Activated B cell treated with CpG ODN at 0.5 μM for 24 hours (primary cell): ENCODE data around the gene CEP83. TPM values are rescaled to one million over a fixed set of nuclear protein-coding genes. Genes with fewer than 3 reads are reported as not detected.

ENCODE experiments used
- ATAC-seq: fragments of 200-7000 bp; cut with Tn5 transposase; one replicate; pipeline ENCODE4 v1.10.0; 2021; ENCODE audit warnings: low read depth, mild to moderate bottlenecking, moderate library complexity
- CTCF ChIA-PET: fragments of 350-600 bp; sonication (Branson Sonifier 250); formaldehyde crosslinking; loops from one replicate; lab custom pipeline; 2021; ENCODE audit warnings: antibody characterized with exemption; lab: Charles Lee
- POLR2A ChIA-PET: fragments of 350-600 bp; sonication (Branson Sonifier 250); formaldehyde crosslinking; loops from one replicate; lab custom pipeline; 2021; ENCODE audit warnings: antibody characterized with exemption; lab: Charles Lee
- DNase-seq: peaks from one replicate; pipeline ENCODE4 v3.0.0; 2022
- H3K27ac Mint-ChIP-seq: one replicate; pipeline ENCODE4 v1.8.0; 2020; ENCODE audit warnings: mixed read lengths
- H3K27me3 Mint-ChIP-seq: one replicate; pipeline ENCODE4 v1.8.0; 2021; ENCODE audit warnings: mixed read lengths
- H3K36me3 Mint-ChIP-seq: one replicate; pipeline ENCODE4 v1.8.0; 2021; ENCODE audit warnings: low read depth, mixed read lengths
- H3K4me1 Mint-ChIP-seq: one replicate; pipeline ENCODE4 v1.8.0; 2021; ENCODE audit warnings: mixed read lengths
- H3K4me3 Mint-ChIP-seq: one replicate; pipeline ENCODE4 v1.8.0; 2020; ENCODE audit warnings: mild to moderate bottlenecking, mixed read lengths
- H3K9me3 Mint-ChIP-seq: one replicate; pipeline ENCODE4 v1.8.0; 2020; ENCODE audit warnings: mixed read lengths
- CTCF ChIP-seq: fragments of 200-600 bp; IDR thresholded peaks from one replicate; pipeline ENCODE4 v1.8.0; 2022; ENCODE audit warnings: antibody characterized with exemption, mild to moderate bottlenecking
- intact Hi-C: fragments of 100-400 bp; cut with micrococcal nuclease; formaldehyde crosslinking; loops from one replicate; pipeline ENCODE4 v1.15.1; 2024
- total RNA-seq: library from RNA; stranded (reverse); gene quantifications from 2 replicates; pipeline ENCODE4 v1.2.3, GENCODE V29; 2022

The CEP83 gene
- total RNA-seq, 1 donor from 2014 or later: 36.9 TPM

- intact Hi-C loops: loop anchor here (10.0 kb wide), 2 partner anchors 590 to 690 kb away; partner anchors contain the start of genes CRADD and SOCS2
- Mint-ChIP-seq H3K9me3 (no peaks in the 10 kb centered on the region), H3K27me3 (no peaks in the 10 kb centered on the region), H3K4me3 (no peak overlapping the region), H3K4me1 (peaks cover 79% of the 10 kb centered on the region), H3K36me3 (peaks cover 46% of the 10 kb centered on the region), H3K27ac (peak overlapping the region; percentile 24)
- DNase-seq (no peak), ATAC-seq (no peak)
- no peak for TF ChIP-seq CTCF
- CTCF ChIA-PET: no interaction called here
- POLR2A ChIA-PET: no interaction called here
Measured at GRCh38 chr12:94264736-94265485, 194.8 kb downstream of the CEP83 start.

GRCh38 chr12:94263905-94264561 is 195.6 kb downstream of the CEP83 start:
- peak overlapping the region; percentile 99 for H3K27ac Mint-ChIP-seq
- ChIA-PET CTCF (no interaction called here), POLR2A (interaction anchor here (2.3 to 2.6 kb wide), 2 partner anchors 56 to 59 kb away, joined by 10 to 36 read pairs; no protein-coding TSS in a partner anchor)
- peaks cover 72% of the 10 kb centered on the region for H3K4me1 Mint-ChIP-seq
- peak overlapping the region; percentile 97 for H3K4me3 Mint-ChIP-seq
- TF ChIP-seq CTCF: no peak
- DNase-seq (no peak), ATAC-seq (no peak)
- H3K27me3 Mint-ChIP-seq: no peaks in the 10 kb centered on the region
- intact Hi-C loops: loop anchor here (2.0 to 10.0 kb wide), 3 partner anchors 55 to 689 kb away; partner anchors contain the start of genes CRADD and SOCS2
- H3K9me3 Mint-ChIP-seq: no peaks in the 10 kb centered on the region
- H3K36me3 Mint-ChIP-seq: peaks cover 50% of the 10 kb centered on the region

- H3K9me3 Mint-ChIP-seq: no peaks in the 10 kb centered on the region
- ChIA-PET POLR2A (interaction anchor here (0.6 to 2.6 kb wide), 22 partner anchors 9 to 1333 kb away, joined by 3 to 36 read pairs (median 6); no protein-coding TSS in a partner anchor), CTCF (interaction anchor here (1.1 to 1.6 kb wide), 3 partner anchors 29 to 114 kb away, joined by 3 read pairs; no protein-coding TSS in a partner anchor)
- DNase-seq (peak; percentile 30), ATAC-seq (peak; percentile 43)
- peak overlapping the region; percentile 99 for H3K27ac Mint-ChIP-seq
- peaks cover 68% of the 10 kb centered on the region for H3K4me1 Mint-ChIP-seq
- H3K36me3 Mint-ChIP-seq: peaks cover 49% of the 10 kb centered on the region
- peak overlapping the region; percentile 97 for H3K4me3 Mint-ChIP-seq
- H3K27me3 Mint-ChIP-seq: no peaks in the 10 kb centered on the region
- no peak for TF ChIP-seq CTCF
- intact Hi-C loops: loop anchor here (2.0 to 10.0 kb wide), 3 partner anchors 56 to 688 kb away; partner anchors contain the start of genes CRADD and SOCS2
Measured at GRCh38 chr12:94263011-94263811, 196.5 kb downstream of the CEP83 start.

DNA sequence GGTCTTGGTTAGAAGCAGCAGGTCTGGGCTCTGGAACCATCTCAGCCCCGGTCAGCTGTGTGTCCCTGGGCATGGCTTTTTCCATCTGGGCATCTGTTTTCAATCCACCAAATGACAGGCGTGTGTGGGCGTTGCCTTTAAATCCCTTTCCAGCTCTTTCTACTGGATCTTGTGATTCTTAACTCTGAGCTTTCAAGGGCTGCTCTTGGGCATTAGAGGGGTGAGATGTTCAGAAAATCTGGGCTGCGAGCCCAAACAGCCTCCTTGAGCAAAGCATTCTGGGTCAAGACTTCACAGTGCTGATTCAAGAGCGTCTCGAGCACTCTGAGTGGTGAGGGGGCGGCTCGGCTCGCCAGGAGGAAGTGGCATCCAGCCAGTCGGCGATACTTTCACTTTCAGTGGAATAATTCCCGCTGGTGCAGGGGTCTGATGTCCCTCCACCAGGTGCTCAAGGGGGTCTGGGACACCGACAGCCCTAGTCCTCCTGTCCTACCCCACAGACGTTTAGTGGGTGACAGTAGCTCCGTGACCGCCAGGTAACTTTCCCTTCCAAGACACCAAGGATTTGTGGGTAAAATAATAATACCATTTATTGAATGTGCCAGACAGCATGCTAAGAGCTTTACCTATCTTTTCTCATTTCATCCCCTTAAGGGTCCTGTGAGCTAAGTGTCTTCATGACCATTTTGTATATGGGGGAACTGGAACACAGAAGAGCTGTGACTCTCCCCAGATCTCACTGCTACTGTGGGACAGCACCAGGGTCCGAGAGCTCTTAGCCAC is 197.2 kb downstream of the CEP83 start:
- Mint-ChIP-seq H3K27ac (peak overlapping the region; percentile 99), H3K9me3 (no peaks in the 10 kb centered on the region), H3K4me3 (peak overlapping the region; percentile 97), H3K27me3 (no peaks in the 10 kb centered on the region), H3K36me3 (peaks cover 47% of the 10 kb centered on the region), H3K4me1 (peaks cover 64% of the 10 kb centered on the region)
- ChIA-PET CTCF (interaction anchor here (0.9 to 1.6 kb wide), 4 partner anchors 28 to 113 kb away, joined by 3 read pairs; no protein-coding TSS in a partner anchor), POLR2A (interaction anchor here (0.6 to 2.6 kb wide), 21 partner anchors 10 to 1332 kb away, joined by 3 to 36 read pairs (median 5); no protein-coding TSS in a partner anchor)
- TF ChIP-seq CTCF: no peak
- DNase-seq: peak; percentile 63
- peak; percentile 82 for ATAC-seq
- intact Hi-C loops: loop anchor here (1.0 to 10.0 kb wide), 8 partner anchors 22 to 688 kb away; partner anchors contain the start of genes CRADD and SOCS2
